ENCODE results near the gene MUC22.
A peak's percentile ranks its signal among the peaks of the same experiment; 100 is the strongest.

DNA sequence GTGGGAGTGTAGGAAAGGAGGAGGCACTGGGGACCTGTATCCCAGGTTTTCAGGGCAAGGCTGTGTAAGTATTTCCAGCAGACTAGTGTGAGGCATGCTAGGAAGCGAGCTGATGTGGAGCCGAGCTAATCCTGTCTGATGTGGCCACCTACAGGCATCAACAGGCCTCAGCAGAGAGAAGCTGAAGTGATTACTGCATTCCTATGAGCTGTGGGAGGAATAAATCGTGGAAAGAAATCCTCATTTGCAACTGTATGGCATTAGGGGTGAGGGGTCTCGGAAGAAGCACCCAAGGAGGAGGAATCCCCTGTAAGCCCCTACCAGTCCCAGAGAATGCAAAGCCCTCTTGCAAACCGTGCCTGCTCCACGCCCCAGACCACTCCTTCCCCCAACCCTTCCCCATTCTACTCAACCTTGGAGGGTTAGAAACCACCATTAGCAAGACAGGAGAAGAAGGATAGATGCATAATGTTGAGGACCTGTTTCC is 60.5 kb downstream of the MUC22 start:
- TF ChIP-seq, protein P1, sequence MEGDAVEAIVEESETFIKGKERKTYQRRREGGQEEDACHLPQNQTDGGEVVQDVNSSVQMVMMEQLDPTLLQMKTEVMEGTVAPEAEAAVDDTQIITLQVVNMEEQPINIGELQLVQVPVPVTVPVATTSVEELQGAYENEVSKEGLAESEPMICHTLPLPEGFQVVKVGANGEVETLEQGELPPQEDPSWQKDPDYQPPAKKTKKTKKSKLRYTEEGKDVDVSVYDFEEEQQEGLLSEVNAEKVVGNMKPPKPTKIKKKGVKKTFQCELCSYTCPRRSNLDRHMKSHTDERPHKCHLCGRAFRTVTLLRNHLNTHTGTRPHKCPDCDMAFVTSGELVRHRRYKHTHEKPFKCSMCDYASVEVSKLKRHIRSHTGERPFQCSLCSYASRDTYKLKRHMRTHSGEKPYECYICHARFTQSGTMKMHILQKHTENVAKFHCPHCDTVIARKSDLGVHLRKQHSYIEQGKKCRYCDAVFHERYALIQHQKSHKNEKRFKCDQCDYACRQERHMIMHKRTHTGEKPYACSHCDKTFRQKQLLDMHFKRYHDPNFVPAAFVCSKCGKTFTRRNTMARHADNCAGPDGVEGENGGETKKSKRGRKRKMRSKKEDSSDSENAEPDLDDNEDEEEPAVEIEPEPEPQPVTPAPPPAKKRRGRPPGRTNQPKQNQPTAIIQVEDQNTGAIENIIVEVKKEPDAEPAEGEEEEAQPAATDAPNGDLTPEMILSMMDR (IDR thresholded peaks at IDR 0.05; ENCODE audit: low read length): peak; percentile 25; the same call in 1 of the 2 replicates
- no peak for TF ChIP-seq EZH2 (IDR thresholded peaks at IDR 0.05; ENCODE audit: borderline replicate concordance, low read length)
